ENCODE measurements around the gene RUSC2. TPM values are rescaled to one million over a fixed set of nuclear protein-coding genes. Genes with fewer than 3 reads are reported as not detected.

The RUSC2 gene
- total RNA-seq, 1 donor from 2014 or later = 31.5 TPM

- H3K27me3 ChIP-seq = no peaks in the 10 kb centered on the region
- intact Hi-C loops (cut with DNase I) = no loop called here
- H3K36me3 ChIP-seq = no peaks in the 10 kb centered on the region
- ATAC-seq (no peak), DNase-seq (no peak)
- H3K27ac ChIP-seq = peak overlapping the region; percentile 70
- H3K4me3 ChIP-seq = no peak overlapping the region
- TF ChIP-seq CTCF (IDR thresholded peaks at IDR 0.05) = no peak
- peaks cover 57% of the 10 kb centered on the region for H3K4me1 ChIP-seq
- H3K9me3 ChIP-seq = no peaks in the 10 kb centered on the region
Observed at GRCh38 chr9:35515766-35516165, 25.9 kb downstream of the RUSC2 start.

- no peak for TF ChIP-seq CTCF (IDR thresholded peaks at IDR 0.05)
- Histone ChIP-seq H3K27ac (peak overlapping the region; percentile 70), H3K27me3 (no peaks in the 10 kb centered on the region), H3K36me3 (no peaks in the 10 kb centered on the region), H3K9me3 (no peaks in the 10 kb centered on the region), H3K4me3 (no peak overlapping the region), H3K4me1 (peaks cover 55% of the 10 kb centered on the region)
- ATAC-seq (no peak), DNase-seq (no peak)
- intact Hi-C loops (cut with DNase I) = no loop called here
Observed at GRCh38 chr9:35516479-35516878, 26.6 kb downstream of the RUSC2 start.

- Histone ChIP-seq H3K36me3 (no peaks in the 10 kb centered on the region), H3K27me3 (no peaks in the 10 kb centered on the region), H3K27ac (peak overlapping the region; percentile 70), H3K9me3 (no peaks in the 10 kb centered on the region), H3K4me3 (no peak overlapping the region), H3K4me1 (peaks cover 52% of the 10 kb centered on the region)
- DNase-seq (no peak), ATAC-seq (no peak)
- no peak for TF ChIP-seq CTCF (IDR thresholded peaks at IDR 0.05)
- intact Hi-C loops (cut with DNase I) = no loop called here
Observed at GRCh38 chr9:35517131-35517530, 27.2 kb downstream of the RUSC2 start.

- Histone ChIP-seq H3K9me3 (no peaks in the 10 kb centered on the region), H3K27me3 (no peaks in the 10 kb centered on the region), H3K36me3 (no peaks in the 10 kb centered on the region), H3K4me3 (no peak overlapping the region), H3K27ac (peak overlapping the region; percentile 70), H3K4me1 (peaks cover 58% of the 10 kb centered on the region)
- DNase-seq (no peak), ATAC-seq (no peak)
- TF ChIP-seq CTCF (IDR thresholded peaks at IDR 0.05) = no peak
- intact Hi-C loops (cut with DNase I) = no loop called here
Observed at GRCh38 chr9:35517552-35518224, 27.8 kb downstream of the RUSC2 start.

GRCh38 chr9:35518225-35518821 lies 28.4 kb downstream of the RUSC2 start:
- H3K27ac ChIP-seq = peak overlapping the region; percentile 70
- DNase-seq (no peak), ATAC-seq (peak; percentile 93)
- H3K4me1 ChIP-seq = peaks cover 60% of the 10 kb centered on the region
- no peak overlapping the region for H3K4me3 ChIP-seq
- intact Hi-C loops (cut with DNase I) = no loop called here
- no peaks in the 10 kb centered on the region for H3K27me3 ChIP-seq
- no peaks in the 10 kb centered on the region for H3K9me3 ChIP-seq
- no peak for TF ChIP-seq CTCF (IDR thresholded peaks at IDR 0.05)
- no peaks in the 10 kb centered on the region for H3K36me3 ChIP-seq
